Skin epidermis (tissue), 12 donors: Measurements from ENCODE around the gene SETDB1.

ENCODE experiments used
- H3K27ac ChIP-seq, 21 experiments: fragments of 200-600 bp; sonication (generic) in 11 of 21; one replicate each; pipeline ENCODE4 v1.5.0; 2020; ENCODE audit warnings: mild to moderate bottlenecking in 3 of 21, inconsistent platforms in 2 of 21, moderate library complexity in 2 of 21
- H3K4me3 ChIP-seq, 7 experiments: fragments of 200-600 bp; sonication (generic) in 2 of 7; one replicate each; pipeline ENCODE4 v1.5.0; 2020; ENCODE audit warnings: inconsistent platforms in 2 of 7, mild to moderate bottlenecking in 2 of 7, moderate library complexity in 1 of 7

The SETDB1 gene

GRCh38 chr1:151013518-151013917 is 87.4 kb downstream of the SETDB1 start:
- no peak overlapping the region for H3K4me3 ChIP-seq
- no peak overlapping the region for H3K27ac ChIP-seq
